NT2/D1 (cell line): ENCODE measurements around the gene TSEN34.

Source experiments
- SUZ12 ChIP-seq: IDR thresholded peaks from 2 replicates; pipeline ENCODE4 v1.6.1; 2011; ENCODE audit not compliant: insufficient read length, insufficient read depth; ENCODE audit errors: extremely low read depth
- YY1 ChIP-seq: IDR thresholded peaks from 2 replicates; pipeline ENCODE4 v1.6.1; 2011; ENCODE audit not compliant: insufficient read length, insufficient read depth
- ZNF274 ChIP-seq: IDR thresholded peaks from 2 replicates; pipeline ENCODE4 v1.6.1; 2011; ENCODE audit warnings: mild to moderate bottlenecking, low read depth, low read length

DNA sequence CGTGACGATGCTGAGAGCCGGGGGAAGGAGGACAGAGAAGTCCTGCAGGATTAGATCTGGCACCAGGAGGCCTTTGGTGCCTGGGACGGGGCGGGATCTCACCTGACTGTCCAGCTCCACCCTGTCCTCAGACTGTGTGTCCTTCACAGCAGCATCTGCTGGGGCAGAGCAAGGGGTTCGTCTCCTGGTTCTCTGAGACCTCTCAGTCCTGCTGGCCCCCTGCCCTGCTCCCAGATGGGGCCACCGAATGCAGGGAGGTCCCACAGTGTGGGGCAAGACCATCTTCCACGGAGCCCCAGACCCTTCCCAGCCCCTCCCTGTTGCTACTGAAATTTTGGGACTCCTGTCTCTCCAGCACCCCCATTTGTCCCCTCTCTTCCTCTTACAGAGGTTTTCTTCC lies 27.2 kb downstream of the TSEN34 start:
- TF ChIP-seq ZNF274 (no peak), YY1 (no peak), SUZ12 (no peak)
